ENCODE results near the gene TRIM54.
A peak's percentile ranks its signal among the peaks of the same experiment; 100 is the strongest.
"Not testable (repeated sequence)": the region's sequence is repeated elsewhere in the genome, so short reads cannot be mapped to it uniquely, and the experiment has no call there.

Gene TRIM54

GRCh38 chr2:27288610-27289009 lies 6.4 kb downstream of the TRIM54 start:
- no peak for DNase-seq

- DNase-seq, result no peak
Observed at GRCh38 chr2:27290549-27290948, 8.3 kb downstream of the TRIM54 start.

GRCh38 chr2:27291865-27292264 lies 9.6 kb downstream of the TRIM54 start:
- DNase-seq, result no peak

GRCh38 chr2:27294928-27295327 lies 12.7 kb downstream of the TRIM54 start:
- DNase-seq, result no peak

- DNase-seq, result peak; percentile 6
Observed at GRCh38 chr2:27296481-27296880, 14.3 kb downstream of the TRIM54 start.

GRCh38 chr2:27297195-27297594 lies 15.0 kb downstream of the TRIM54 start:
- no peak for DNase-seq

GRCh38 chr2:27298391-27299080 lies 16.3 kb downstream of the TRIM54 start:
- DNase-seq, result no peak

- DNase-seq, result not testable (repeated sequence)
Observed at GRCh38 chr2:27300606-27301005, 18.4 kb downstream of the TRIM54 start.

- peak; percentile 34 for DNase-seq
Observed at GRCh38 chr2:27303093-27304025, 21.1 kb downstream of the TRIM54 start.

- no peak for DNase-seq
Observed at GRCh38 chr2:27304488-27305240, 22.4 kb downstream of the TRIM54 start.

GRCh38 chr2:27305516-27305915 lies 23.3 kb downstream of the TRIM54 start:
- DNase-seq, result no peak

- no peak for DNase-seq
Observed at GRCh38 chr2:27306136-27306535, 23.9 kb downstream of the TRIM54 start.

- no peak for DNase-seq
Observed at GRCh38 chr2:27306573-27307286, 24.5 kb downstream of the TRIM54 start.

GRCh38 chr2:27307287-27307544 lies 25.0 kb downstream of the TRIM54 start:
- DNase-seq, result no peak

GRCh38 chr2:27307545-27308358 lies 25.5 kb downstream of the TRIM54 start:
- no peak for DNase-seq

- no peak for DNase-seq
Observed at GRCh38 chr2:27308359-27308881, 26.2 kb downstream of the TRIM54 start, which contains the start of gene UCN. Gene UCN (minus strand): TSS chr2:27308445. CDS start chr2:27307895, 550 bp downstream.

GRCh38 chr2:27309651-27310050 lies 27.4 kb downstream of the TRIM54 start:
- no peak for DNase-seq

GRCh38 chr2:27312152-27312551 lies 29.9 kb downstream of the TRIM54 start:
- DNase-seq, result no peak

- no peak for DNase-seq
Observed at GRCh38 chr2:27313882-27314645, 31.8 kb downstream of the TRIM54 start.

GRCh38 chr2:27314709-27315108 lies 32.5 kb downstream of the TRIM54 start:
- no peak for DNase-seq

GRCh38 chr2:27315122-27315521 lies 32.9 kb downstream of the TRIM54 start:
- no peak for DNase-seq

Data from NCI-H526 treated with DMSO at 0.1 percent for 48 hours (cell line).